Measurements from ENCODE around the gene LDB1.

The LDB1 gene

GRCh38 chr10:102133373-102134195 is 13.4 kb upstream of the LDB1 start:
- H3K4me1 ChIP-seq (ENCODE audit: control insufficient read depth in 1 of 2, insufficient read depth in 1 of 2, low read depth in 1 of 2, low read length in 1 of 2): peaks cover 22 to 24% of the 10 kb centered on the region in 2 experiments
- H3K9me3 ChIP-seq: no peaks in the 10 kb centered on the region
- H3K27me3 ChIP-seq: no peaks in the 10 kb centered on the region
- peaks cover 6% of the 10 kb centered on the region for H3K36me3 ChIP-seq
- H3K27ac ChIP-seq: peak overlapping the region; percentile 84
- peak overlapping the region; percentile 87 to 99 for H3K4me3 ChIP-seq (ENCODE audit: low read depth in 1 of 2, low read length in 1 of 2)
- no peak for TF ChIP-seq CTCF (IDR thresholded peaks at IDR 0.05)

GRCh38 chr10:102132563-102133372 is 12.6 kb upstream of the LDB1 start, which contains the start of gene PPRC1:
Gene PPRC1 (plus strand): TSS chr10:102133040. CDS start chr10:102133069, 29 bp downstream.
- no peaks in the 10 kb centered on the region for H3K27me3 ChIP-seq
- H3K4me1 ChIP-seq (ENCODE audit: control insufficient read depth in 1 of 2, insufficient read depth in 1 of 2, low read depth in 1 of 2, low read length in 1 of 2): peaks cover 22 to 24% of the 10 kb centered on the region in 2 experiments
- peak within 1 kb of the TSS; percentile 84 for H3K27ac ChIP-seq
- no peaks in the 10 kb centered on the region for H3K36me3 ChIP-seq
- H3K4me3 ChIP-seq (ENCODE audit: low read depth in 1 of 2, low read length in 1 of 2): peak within 1 kb of the TSS; percentile 87 to 99
- no peaks in the 10 kb centered on the region for H3K9me3 ChIP-seq
- peak; percentile 84 for TF ChIP-seq CTCF (IDR thresholded peaks at IDR 0.05)

GRCh38 chr10:102132193-102132562 is 12.0 kb upstream of the LDB1 start:
- Histone ChIP-seq H3K4me3 (ENCODE audit: low read depth in 1 of 2, low read length in 1 of 2) (peak overlapping the region; percentile 87 to 99), H3K36me3 (no peaks in the 10 kb centered on the region), H3K9me3 (no peaks in the 10 kb centered on the region), H3K27me3 (no peaks in the 10 kb centered on the region), H3K4me1 (ENCODE audit: control insufficient read depth in 1 of 2, insufficient read depth in 1 of 2, low read depth in 1 of 2, low read length in 1 of 2) (peaks cover 22 to 24% of the 10 kb centered on the region in 2 experiments), H3K27ac (peak overlapping the region; percentile 84)
- TF ChIP-seq CTCF (IDR thresholded peaks at IDR 0.05): no peak

- H3K9me3 ChIP-seq: no peaks in the 10 kb centered on the region
- H3K4me1 ChIP-seq (ENCODE audit: control insufficient read depth in 1 of 2, insufficient read depth in 1 of 2, low read depth in 1 of 2, low read length in 1 of 2): peaks cover 22 to 24% of the 10 kb centered on the region in 2 experiments
- H3K27ac ChIP-seq: peak overlapping the region; percentile 84
- peak overlapping the region in 1 of 2 experiments; percentile 99 for H3K4me3 ChIP-seq (ENCODE audit: low read depth in 1 of 2, low read length in 1 of 2)
- no peaks in the 10 kb centered on the region for H3K36me3 ChIP-seq
- TF ChIP-seq CTCF (IDR thresholded peaks at IDR 0.05): no peak
- no peaks in the 10 kb centered on the region for H3K27me3 ChIP-seq
Observed at GRCh38 chr10:102131286-102132170, 11.4 kb upstream of the LDB1 start.

- TF ChIP-seq CTCF (IDR thresholded peaks at IDR 0.05): no peak
- Histone ChIP-seq H3K4me3 (ENCODE audit: low read depth in 1 of 2, low read length in 1 of 2) (no peak overlapping the region), H3K27me3 (no peaks in the 10 kb centered on the region), H3K4me1 (ENCODE audit: control insufficient read depth in 1 of 2, insufficient read depth in 1 of 2, low read depth in 1 of 2, low read length in 1 of 2) (peaks cover 22 to 29% of the 10 kb centered on the region in 2 experiments), H3K27ac (no peak overlapping the region), H3K36me3 (no peaks in the 10 kb centered on the region), H3K9me3 (no peaks in the 10 kb centered on the region)
Observed at GRCh38 chr10:102123223-102123622, 3.1 kb upstream of the LDB1 start.
